Ovary (tissue), 3 donors: ENCODE data around the gene QRICH1.

Source experiments
- EP300 ChIP-seq: sonication (generic); formaldehyde crosslinking; IDR thresholded peaks from one replicate; pipeline ENCODE4 v1.6.1; 2017; ENCODE audit warnings: antibody characterized with exemption
- TF ChIP-seq, protein P1 (sequence below), 3 donors: fragments of 450-650 bp in 2 of 3; fragments of 200-600 bp in 1 of 3; IDR thresholded peaks; one replicate each; pipeline versions ENCODE4 v1.5.1 to v1.8.0; 2016 to 2022; ENCODE audit warnings: antibody characterized with exemption in 3 of 3, mild to moderate bottlenecking in 1 of 3
- donor health status: DM: no; HTN: no; CAD: no.

DNA sequence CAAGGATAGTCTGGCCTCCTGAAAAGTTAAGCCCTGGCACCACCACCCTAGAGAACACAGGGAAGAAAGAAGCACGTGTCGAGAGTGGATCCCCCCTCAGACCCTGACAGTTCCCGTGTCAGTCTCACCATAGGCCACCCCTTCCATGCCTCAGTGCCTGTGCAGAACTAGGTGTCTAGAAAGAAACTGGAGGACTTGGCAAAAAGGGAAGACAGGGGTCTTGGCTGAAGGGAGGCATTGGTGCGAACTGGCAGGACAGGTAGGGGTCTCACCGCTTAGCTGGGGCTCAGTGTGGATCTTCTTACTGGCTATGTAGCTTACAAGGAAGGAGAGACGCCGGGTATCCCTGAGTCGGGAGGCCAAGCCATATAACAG, 10.2 kb upstream of the QRICH1 start:
- TF ChIP-seq, protein P1, sequence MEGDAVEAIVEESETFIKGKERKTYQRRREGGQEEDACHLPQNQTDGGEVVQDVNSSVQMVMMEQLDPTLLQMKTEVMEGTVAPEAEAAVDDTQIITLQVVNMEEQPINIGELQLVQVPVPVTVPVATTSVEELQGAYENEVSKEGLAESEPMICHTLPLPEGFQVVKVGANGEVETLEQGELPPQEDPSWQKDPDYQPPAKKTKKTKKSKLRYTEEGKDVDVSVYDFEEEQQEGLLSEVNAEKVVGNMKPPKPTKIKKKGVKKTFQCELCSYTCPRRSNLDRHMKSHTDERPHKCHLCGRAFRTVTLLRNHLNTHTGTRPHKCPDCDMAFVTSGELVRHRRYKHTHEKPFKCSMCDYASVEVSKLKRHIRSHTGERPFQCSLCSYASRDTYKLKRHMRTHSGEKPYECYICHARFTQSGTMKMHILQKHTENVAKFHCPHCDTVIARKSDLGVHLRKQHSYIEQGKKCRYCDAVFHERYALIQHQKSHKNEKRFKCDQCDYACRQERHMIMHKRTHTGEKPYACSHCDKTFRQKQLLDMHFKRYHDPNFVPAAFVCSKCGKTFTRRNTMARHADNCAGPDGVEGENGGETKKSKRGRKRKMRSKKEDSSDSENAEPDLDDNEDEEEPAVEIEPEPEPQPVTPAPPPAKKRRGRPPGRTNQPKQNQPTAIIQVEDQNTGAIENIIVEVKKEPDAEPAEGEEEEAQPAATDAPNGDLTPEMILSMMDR (IDR thresholded peaks at IDR 0.05), result no peak
- TF ChIP-seq EP300, result no peak
